H7 (cell line): Measurements from ENCODE around the gene FAM110D. TPM values are rescaled to one million over a fixed set of nuclear protein-coding genes. Genes with fewer than 3 reads are reported as not detected.

Source experiments
- DNase-seq: peaks from one replicate; pipeline ENCODE4 v3.0.0; 2012
- H3K27me3 ChIP-seq: 2 replicates; pipeline ENCODE4 v1.6.0; 2011; ENCODE audit warnings: mild to moderate bottlenecking, low read length; ENCODE audit not compliant: control insufficient read depth, insufficient read depth
- H3K36me3 ChIP-seq: replicated peaks from 2 replicates; pipeline ENCODE4 v1.5.1; 2011; ENCODE audit warnings: low read length; ENCODE audit not compliant: control insufficient read depth, insufficient read depth
- H3K4me3 ChIP-seq: 2 replicates; pipeline ENCODE4 v1.5.1; 2011; ENCODE audit warnings: low read depth, mild to moderate bottlenecking, control low read depth, low read length, moderate library complexity; ENCODE audit not compliant: insufficient read depth
- total RNA-seq: library from RNA; depleted of rRNA; stranded (reverse); fragments of >200 nt; shearing (Covaris generic); gene quantifications from 2 replicates; pipeline ENCODE4 v1.2.3, GENCODE V29; 2014

Gene FAM110D
- total RNA-seq, 1 experiment from 2014 or later: 2.7 TPM

- H3K4me3 ChIP-seq: no peak overlapping the region
- peaks cover 44% of the 10 kb centered on the region for H3K27me3 ChIP-seq
- DNase-seq: peak; percentile 28
Observed at GRCh38 chr1:26153966-26154532, 4.8 kb upstream of the FAM110D start.

GRCh38 chr1:26154750-26155149 lies 4.1 kb upstream of the FAM110D start:
- no peaks in the 10 kb centered on the region for H3K36me3 ChIP-seq
- H3K27me3 ChIP-seq: peaks cover 46% of the 10 kb centered on the region
- H3K4me3 ChIP-seq: peak overlapping the region; percentile 17; the same call in 1 of the 2 replicates
- DNase-seq: peak; percentile 89

More at GRCh38 chr1:26153966-26154532, 4.8 kb upstream of the FAM110D start:
- H3K36me3 ChIP-seq: no peaks in the 10 kb centered on the region

- Histone ChIP-seq H3K36me3 (no peaks in the 10 kb centered on the region), H3K27me3 (peaks cover 52% of the 10 kb centered on the region), H3K4me3 (peak overlapping the region; percentile 28; the same call in 1 of the 2 replicates)
- DNase-seq: peak; percentile 61
Observed at GRCh38 chr1:26155370-26156284, 3.3 kb upstream of the FAM110D start.

- no peaks in the 10 kb centered on the region for H3K36me3 ChIP-seq
- peak; percentile 86 for DNase-seq
- H3K27me3 ChIP-seq: peaks cover 58% of the 10 kb centered on the region
- H3K4me3 ChIP-seq: peak overlapping the region; percentile 28
Observed at GRCh38 chr1:26156285-26157038, 2.4 kb upstream of the FAM110D start.

GRCh38 chr1:26158271-26158907 lies 490 bp upstream of the FAM110D start:
- Histone ChIP-seq H3K36me3 (no peaks in the 10 kb centered on the region), H3K27me3 (peaks cover 72% of the 10 kb centered on the region), H3K4me3 (no peak overlapping the region)
- DNase-seq: no peak

- Histone ChIP-seq H3K27me3 (peaks cover 68% of the 10 kb centered on the region), H3K36me3 (no peaks in the 10 kb centered on the region), H3K4me3 (no peak overlapping the region)
- no peak for DNase-seq
Observed at GRCh38 chr1:26159743-26160039, 812 bp downstream of the FAM110D start.

GRCh38 chr1:26160527-26161414 lies 1.9 kb downstream of the FAM110D start:
- DNase-seq: peak; percentile 76
- Histone ChIP-seq H3K36me3 (no peaks in the 10 kb centered on the region), H3K27me3 (peaks cover 64% of the 10 kb centered on the region), H3K4me3 (peak overlapping the region; percentile 48)

GRCh38 chr1:26161415-26162219 lies 2.7 kb downstream of the FAM110D start:
- peak; percentile 87 for DNase-seq
- peaks cover 56% of the 10 kb centered on the region for H3K27me3 ChIP-seq
- H3K4me3 ChIP-seq: peak overlapping the region; percentile 48
- H3K36me3 ChIP-seq: no peaks in the 10 kb centered on the region

- peak; percentile 58 for DNase-seq
- Histone ChIP-seq H3K4me3 (peak overlapping the region; percentile 48), H3K27me3 (peaks cover 55% of the 10 kb centered on the region), H3K36me3 (no peaks in the 10 kb centered on the region)
Observed at GRCh38 chr1:26162220-26162709, 3.4 kb downstream of the FAM110D start.

- Histone ChIP-seq H3K4me3 (peak overlapping the region; percentile 35), H3K27me3 (peaks cover 55% of the 10 kb centered on the region), H3K36me3 (no peaks in the 10 kb centered on the region)
- no peak for DNase-seq
Observed at GRCh38 chr1:26163684-26164035, 4.8 kb downstream of the FAM110D start.

- DNase-seq: peak; percentile 93
- Histone ChIP-seq H3K27me3 (peaks cover 54% of the 10 kb centered on the region), H3K4me3 (peak overlapping the region; percentile 35), H3K36me3 (no peaks in the 10 kb centered on the region)
Observed at GRCh38 chr1:26164036-26164860, 5.4 kb downstream of the FAM110D start.
